ENCODE data around the gene NFKB2.
A peak's percentile ranks its signal among the peaks of the same experiment; 100 is the strongest.

GRCh38 chr10:102394079-102394800, 1.3 kb upstream of the NFKB2 start:
- TF ChIP-seq CTCF (IDR thresholded peaks at IDR 0.05 in 8 of 11, conservative IDR thresholded peaks at IDR 0.05 in 3 of 11): peak in 9 of 11 experiments; percentile 14 to 97 (median 57)
- TF ChIP-seq POLR2A (IDR thresholded peaks at IDR 0.05): peak; percentile 66 to 79 (median 77)
- TF ChIP-seq POLR2AphosphoS5 (IDR thresholded peaks at IDR 0.05): peak; percentile 94 to 96 (median 94)

Data from spleen (tissue), 7 donors.